Measurements from ENCODE around the gene ADARB2. TPM values are rescaled to one million over a fixed set of nuclear protein-coding genes. Genes with fewer than 3 reads are reported as not detected.

The ADARB2 gene
- total and polyA plus RNA-seq, 10 of the 15 experiments (the other 5 are each of a cell fraction or from before 2014, with no cell fraction given), result 0.02 to 4.1 (median 0.76) TPM

GRCh38 chr10:1567152-1567551 is 170.2 kb downstream of the ADARB2 start:
- Histone ChIP-seq H3K4me2 (ENCODE audit: control insufficient read depth, insufficient read depth) (no peak overlapping the region), H3K79me2 (ENCODE audit: control insufficient read depth, insufficient read depth, low read length) (no peaks in the 10 kb centered on the region), H3K27ac (ENCODE audit: control insufficient read depth, insufficient read depth) (no peak overlapping the region), H2AFZ (ENCODE audit: control insufficient read depth, low read depth, low read length) (no peak overlapping the region), H3K4me1 (ENCODE audit: control insufficient read depth, insufficient read depth, low read length) (no peaks in the 10 kb centered on the region), H3K9ac (ENCODE audit: control insufficient read depth, insufficient read depth, low read length) (no peak overlapping the region), H3K9me3 (replicated peaks; ENCODE audit: control insufficient read depth, insufficient read depth, low read length) (no peaks in the 10 kb centered on the region), H3K36me3 (ENCODE audit: control insufficient read depth in 2 of 2, insufficient read depth in 2 of 2, low read length in 1 of 2) (no peaks in the 10 kb centered on the region), H4K20me1 (ENCODE audit: control insufficient read depth, insufficient read depth) (no peaks in the 10 kb centered on the region), H3K27me3 (replicated peaks in 1 of 2; ENCODE audit: control insufficient read depth in 2 of 2, insufficient read depth in 2 of 2, low read length in 1 of 2) (no peaks in the 10 kb centered on the region), H3K4me3 (no peak overlapping the region)
- DNase-seq (ENCODE audit: low read depth, low spot score) (no peak), FAIRE-seq (no peak), ATAC-seq (no peak)
- ChIA-PET SMC1A (ENCODE audit: uncharacterized antibody, unreplicated experiment) (no interaction called here), POLR2A (no interaction called here), CTCF (no interaction called here), RAD21 (ENCODE audit: unreplicated experiment) (no interaction called here)
- TF ChIP-seq SP1 (IDR thresholded peaks at IDR 0.05; ENCODE audit: low read depth, low read length) (no peak), MTA3 (IDR thresholded peaks at IDR 0.05; ENCODE audit: borderline replicate concordance, low read length) (no peak), BHLHE40 (IDR thresholded peaks at IDR 0.05; ENCODE audit: borderline replicate concordance in 1 of 2, low read depth in 2 of 2, low read length in 1 of 2) (no peak), IRF5 (IDR thresholded peaks at IDR 0.05; ENCODE audit: borderline replicate concordance) (no peak), POLR2AphosphoS5 (IDR thresholded peaks at IDR 0.05; ENCODE audit: low read length) (no peak), BACH1 (IDR thresholded peaks at IDR 0.05; ENCODE audit: borderline replicate concordance) (no peak), SKIL (IDR thresholded peaks at IDR 0.05; ENCODE audit: low read depth, poor library complexity, severe bottlenecking) (no peak), EGR1 (IDR thresholded peaks at IDR 0.05; ENCODE audit: borderline replicate concordance in 1 of 2, low read depth in 2 of 2, low read length in 2 of 2) (no peak), ZSCAN29 (IDR thresholded peaks at IDR 0.05) (no peak), BCLAF1 (IDR thresholded peaks at IDR 0.05) (no peak), BRCA1 (IDR thresholded peaks at IDR 0.05; ENCODE audit: low read depth, low read length) (no peak), ZNF384 (IDR thresholded peaks at IDR 0.05; ENCODE audit: borderline replicate concordance, low read depth, low read length) (no peak), LARP7 (IDR thresholded peaks at IDR 0.05) (no peak), KAT2A (conservative IDR thresholded peaks at IDR 0.05; ENCODE audit: control insufficient read depth, low read depth, low read length) (no peak), SMC3 (IDR thresholded peaks at IDR 0.05; ENCODE audit: borderline replicate concordance, low read length) (no peak), RELB (IDR thresholded peaks at IDR 0.05; ENCODE audit: low read depth) (no peak), RCOR1 (conservative IDR thresholded peaks at IDR 0.05; ENCODE audit: low read depth, low read length) (no peak), NFYB (IDR thresholded peaks at IDR 0.05; ENCODE audit: insufficient read depth, low read depth, low read length) (no peak)
- intact Hi-C loops (cut with micrococcal nuclease; ENCODE audit: unreplicated experiment) (loop anchor here (10.0 kb wide), 1 partner anchor 142 kb away; no protein-coding TSS in a partner anchor), in situ Hi-C loops (cut with MboI) (no loop called here)
- 33% methylated on average over 7 of the region's 7 CpGs for WGBS (ENCODE audit: insufficient coverage, insufficient replicate concordance, low lambda C conversion rate, missing lambda C conversion rate)
- no TSS peak for BruUV-seq (replicated peaks)

Measured in GM12878 (cell line).